Gastroesophageal sphincter (tissue), 4 donors: ENCODE data around the gene YAP1. TPM values are rescaled to one million over a fixed set of nuclear protein-coding genes. Genes with fewer than 3 reads are reported as not detected.
A peak's percentile ranks its signal among the peaks of the same experiment; 100 is the strongest.

Experiments used
- ATAC-seq: fragments of 150-250 bp; one replicate; pipeline ENCODE4 v1.9.1; 2016; ENCODE audit warnings: mild to moderate bottlenecking, moderate library complexity
- H3K27ac ChIP-seq, 4 donors: fragments of 200-600 bp; sonication (generic) in 3 of 4; 1 replicate in 3 of 4; 2 replicates in 1 of 4; pipeline ENCODE4 v1.5.1; 2016 to 2019
- H3K27me3 ChIP-seq: fragments of 200-600 bp; sonication (generic); one replicate; pipeline ENCODE4 v1.5.1; 2019
- H3K36me3 ChIP-seq, 2 donors: fragments of 200-600 bp; sonication (generic); one replicate each; pipeline ENCODE4 v1.5.1; 2019; ENCODE audit warnings: control low read depth in 1 of 2
- H3K4me1 ChIP-seq, 3 donors: fragments of 200-600 bp; sonication (generic); 1 replicate in 2 of 3; 2 replicates in 1 of 3; pipeline ENCODE4 v1.5.1; 2016 to 2019; ENCODE audit warnings: control low read depth in 2 of 3
- H3K4me3 ChIP-seq, 2 donors: fragments of 200-600 bp; sonication (generic); one replicate each; pipeline ENCODE4 v1.5.1; 2019; ENCODE audit warnings: mild to moderate bottlenecking in 1 of 2, moderate library complexity in 1 of 2
- H3K9me3 ChIP-seq, 3 donors: fragments of 200-600 bp; sonication (generic); one replicate each; pipeline ENCODE4 v1.5.1; 2017 to 2019; ENCODE audit warnings: control low read depth in 2 of 3
- CTCF ChIP-seq, 4 experiments: fragments of 200-600 bp in 2 of 4; fragments of 450-650 bp in 2 of 4; sonication (generic) in 1 of 4; IDR thresholded peaks; one replicate each; pipeline ENCODE4 v1.5.1; 2017 to 2019; ENCODE audit warnings: antibody characterized with exemption in 4 of 4, mild to moderate bottlenecking in 2 of 4, moderate library complexity in 2 of 4
- EP300 ChIP-seq: sonication (generic); formaldehyde crosslinking; IDR thresholded peaks from one replicate; pipeline ENCODE4 v1.6.1; 2017; ENCODE audit warnings: antibody characterized with exemption, mild to moderate bottlenecking
- POLR2A ChIP-seq, 2 donors: fragments of 450-650 bp; IDR thresholded peaks; one replicate each; pipeline ENCODE4 v1.6.1; 2017; ENCODE audit warnings: antibody characterized with exemption in 2 of 2, mild to moderate bottlenecking in 2 of 2, moderate library complexity in 1 of 2
- POLR2AphosphoS5 ChIP-seq: sonication (generic); formaldehyde crosslinking; IDR thresholded peaks from one replicate; pipeline ENCODE4 v1.6.1; 2017; ENCODE audit warnings: antibody characterized with exemption
- WGBS, 2 donors: methylation state at CpG; one replicate each; pipeline ENCODE4 v1.1.5; 2018; ENCODE audit warnings: low coverage in 1 of 2; 5-methylcytosine and 5-hydroxymethylcytosine counted together
- total RNA-seq, 4 donors: library from RNA; depleted of rRNA; stranded (reverse); fragments of >200 nt; gene quantifications; one replicate each; pipeline ENCODE4 v1.1.0, GENCODE V29; 2016

YAP1 gene
- total RNA-seq, 4 donors from 2014 or later: 192 to 323 (median 278) TPM

- H3K4me1 ChIP-seq: peaks cover 0 to 35% (median 10%) of the 10 kb centered on the region in 3 donors
- H3K9me3 ChIP-seq: no peaks in the 10 kb centered on the region
- no peaks in the 10 kb centered on the region for H3K27me3 ChIP-seq
- peaks cover 0 to 21% of the 10 kb centered on the region in 2 donors for H3K36me3 ChIP-seq
- 80% methylated on average over 3 of the region's 3 CpGs for WGBS, 2 donors
- ATAC-seq: no peak
- H3K27ac ChIP-seq: no peak overlapping the region
- TF ChIP-seq EP300 (no peak), POLR2A (IDR thresholded peaks at IDR 0.05) (no peak), POLR2AphosphoS5 (no peak), CTCF (IDR thresholded peaks at IDR 0.05) (no peak)
- no peak overlapping the region for H3K4me3 ChIP-seq
Observed at GRCh38 chr11:102202972-102203371, 92.7 kb downstream of the YAP1 start.

DNA sequence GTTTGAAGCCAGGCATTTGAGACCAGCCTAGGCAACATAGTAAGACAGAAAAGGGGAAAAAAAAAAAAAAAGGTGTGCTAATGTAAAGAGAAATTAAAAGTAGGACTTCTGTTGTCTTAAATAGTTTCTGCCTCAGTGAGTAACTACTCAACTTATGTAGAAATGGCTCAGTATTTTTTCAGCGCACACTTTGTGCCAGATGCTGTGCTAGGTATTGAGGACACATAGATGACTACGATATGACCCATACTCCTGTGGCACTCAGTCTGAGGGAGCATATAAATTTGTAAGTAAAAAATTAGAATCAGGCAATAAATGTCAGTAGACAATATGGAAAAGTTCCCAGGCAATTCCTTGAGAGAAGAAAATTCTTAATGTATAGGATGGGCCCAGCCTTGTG lies 93.9 kb downstream of the YAP1 start:
- H3K27ac ChIP-seq: peak overlapping the region in 2 of 4 donors; percentile 54 to 58
- H3K9me3 ChIP-seq: no peaks in the 10 kb centered on the region
- H3K4me1 ChIP-seq: peaks cover 0 to 32% (median 9%) of the 10 kb centered on the region in 3 donors
- no peak for TF ChIP-seq POLR2A (IDR thresholded peaks at IDR 0.05)
- no peak for TF ChIP-seq CTCF (IDR thresholded peaks at IDR 0.05)
- TF ChIP-seq EP300: no peak
- no peak for TF ChIP-seq POLR2AphosphoS5
- H3K4me3 ChIP-seq: no peak overlapping the region
- peaks cover 0 to 27% of the 10 kb centered on the region in 2 donors for H3K36me3 ChIP-seq
- H3K27me3 ChIP-seq: no peaks in the 10 kb centered on the region
- WGBS, 2 donors: 44 to 50% methylated on average over 2 of the region's 2 CpGs
- ATAC-seq: no peak

DNA sequence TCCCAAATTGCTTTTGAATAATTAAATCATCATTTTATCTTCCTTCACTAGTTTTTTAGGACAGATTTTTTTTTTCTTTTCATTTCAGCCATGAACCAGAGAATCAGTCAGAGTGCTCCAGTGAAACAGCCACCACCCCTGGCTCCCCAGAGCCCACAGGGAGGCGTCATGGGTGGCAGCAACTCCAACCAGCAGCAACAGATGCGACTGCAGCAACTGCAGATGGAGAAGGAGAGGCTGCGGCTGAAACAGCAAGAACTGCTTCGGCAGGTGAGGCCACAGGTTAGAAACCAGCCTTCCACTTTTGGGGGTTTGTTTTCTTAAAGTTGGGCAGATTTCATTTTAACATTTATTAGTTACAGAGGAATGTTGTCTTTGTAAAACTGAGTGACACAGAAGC lies 95.6 kb downstream of the YAP1 start:
- Histone ChIP-seq H3K27me3 (no peaks in the 10 kb centered on the region), H3K36me3 (peaks cover 0 to 44% of the 10 kb centered on the region in 2 donors), H3K27ac (peak overlapping the region in 2 of 4 donors; percentile 27 to 54), H3K4me3 (no peak overlapping the region), H3K4me1 (peaks cover 0 to 40% (median 9%) of the 10 kb centered on the region in 3 donors), H3K9me3 (no peaks in the 10 kb centered on the region)
- ATAC-seq: no peak
- TF ChIP-seq POLR2A (IDR thresholded peaks at IDR 0.05) (no peak), CTCF (IDR thresholded peaks at IDR 0.05) (no peak), POLR2AphosphoS5 (no peak), EP300 (no peak)
- no CpG with 5 or more reads among the region's 4 CpGs for WGBS, 2 donors

DNA sequence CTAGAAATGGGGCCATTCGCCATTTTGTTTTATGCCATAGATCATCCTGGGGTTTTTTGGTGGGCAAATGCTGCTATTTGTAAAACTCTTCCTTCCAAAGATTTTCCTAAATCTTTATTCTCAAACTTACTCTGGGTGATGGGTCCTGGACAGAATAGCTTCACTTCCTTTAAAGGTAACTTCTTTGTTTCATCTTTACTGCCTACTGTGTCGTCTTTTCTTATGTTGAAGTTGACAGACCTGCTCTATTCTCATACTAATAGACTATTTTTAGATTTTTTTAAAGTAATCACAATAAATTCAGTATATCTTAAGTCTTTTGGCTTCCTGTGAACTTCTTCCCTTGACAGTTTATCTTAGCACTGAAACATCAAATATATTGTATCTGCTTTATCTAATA lies 98.6 kb downstream of the YAP1 start:
- ATAC-seq: no peak
- peaks cover 0 to 68% of the 10 kb centered on the region in 2 donors for H3K36me3 ChIP-seq
- H3K27ac ChIP-seq: peak overlapping the region in 2 of 4 donors; percentile 21 to 50
- peaks cover 0 to 38% (median 9%) of the 10 kb centered on the region in 3 donors for H3K4me1 ChIP-seq
- TF ChIP-seq CTCF (IDR thresholded peaks at IDR 0.05): no peak
- no peaks in the 10 kb centered on the region for H3K27me3 ChIP-seq
- H3K9me3 ChIP-seq: no peaks in the 10 kb centered on the region
- WGBS, 2 donors: 42 to 81% methylated on average over 2 of the region's 2 CpGs
- no peak overlapping the region for H3K4me3 ChIP-seq

- Histone ChIP-seq H3K27ac (peak overlapping the region in 1 of 4 donors; percentile 75), H3K9me3 (no peaks in the 10 kb centered on the region), H3K4me1 (peaks cover 0 to 44% (median 10%) of the 10 kb centered on the region in 3 donors), H3K27me3 (no peaks in the 10 kb centered on the region), H3K4me3 (no peak overlapping the region), H3K36me3 (peaks cover 0 to 36% of the 10 kb centered on the region in 2 donors)
- ATAC-seq: no peak
- TF ChIP-seq CTCF (IDR thresholded peaks at IDR 0.05) (no peak), POLR2A (IDR thresholded peaks at IDR 0.05) (no peak), POLR2AphosphoS5 (no peak), EP300 (no peak)
Observed at GRCh38 chr11:102214623-102215022, 104.4 kb downstream of the YAP1 start.
